Measurements from ENCODE around the gene SPEM1.
"Not testable (repeated sequence)": the region's sequence is repeated elsewhere in the genome, so short reads cannot be mapped to it uniquely, and the experiment has no call there.

Gene SPEM1

GRCh38 chr17:7448461-7448860 lies 28.3 kb downstream of the SPEM1 start:
- H3K9me3 ChIP-seq (ENCODE audit: control insufficient read depth, insufficient read depth, low read length) = no peaks in the 10 kb centered on the region
- H3K9ac ChIP-seq (ENCODE audit: low read depth, low read length) = no peak overlapping the region
- H3K4me1 ChIP-seq (ENCODE audit: insufficient read depth, low read length) = 0 out of 2 replicates have a peak, but pooled peaks cover 5% of the 10 kb centered on the region
- no peaks in the 10 kb centered on the region for H3K36me3 ChIP-seq (ENCODE audit: insufficient read depth, low read length)

- H3K9ac ChIP-seq (ENCODE audit: low read depth, low read length) = no peak overlapping the region
- no peaks in the 10 kb centered on the region for H3K36me3 ChIP-seq (ENCODE audit: insufficient read depth, low read length)
- H3K4me1 ChIP-seq (ENCODE audit: insufficient read depth, low read length) = peaks cover 18% of the 10 kb centered on the region; the same call in 1 of the 2 replicates
- no peaks in the 10 kb centered on the region for H3K9me3 ChIP-seq (ENCODE audit: control insufficient read depth, insufficient read depth, low read length)
Measured at GRCh38 chr17:7459961-7460545, 39.9 kb downstream of the SPEM1 start.

GRCh38 chr17:7460850-7461660 lies 40.9 kb downstream of the SPEM1 start:
- peaks cover 18% of the 10 kb centered on the region; the same call in 1 of the 2 replicates for H3K4me1 ChIP-seq (ENCODE audit: insufficient read depth, low read length)
- H3K9ac ChIP-seq (ENCODE audit: low read depth, low read length) = no peak overlapping the region; the same call in 1 of the 2 replicates
- no peaks in the 10 kb centered on the region for H3K9me3 ChIP-seq (ENCODE audit: control insufficient read depth, insufficient read depth, low read length)
- no peaks in the 10 kb centered on the region for H3K36me3 ChIP-seq (ENCODE audit: insufficient read depth, low read length)

GRCh38 chr17:7462474-7463371 lies 42.6 kb downstream of the SPEM1 start:
- Histone ChIP-seq H3K9ac (ENCODE audit: low read depth, low read length) (no peak overlapping the region), H3K9me3 (ENCODE audit: control insufficient read depth, insufficient read depth, low read length) (no peaks in the 10 kb centered on the region), H3K36me3 (ENCODE audit: insufficient read depth, low read length) (no peaks in the 10 kb centered on the region), H3K4me1 (ENCODE audit: insufficient read depth, low read length) (peaks cover 18% of the 10 kb centered on the region; the same call in 1 of the 2 replicates)

- H3K4me1 ChIP-seq (ENCODE audit: insufficient read depth, low read length) = peaks cover 18% of the 10 kb centered on the region; the same call in 1 of the 2 replicates
- H3K9ac ChIP-seq (ENCODE audit: low read depth, low read length) = no peak overlapping the region
- no peaks in the 10 kb centered on the region for H3K36me3 ChIP-seq (ENCODE audit: insufficient read depth, low read length)
- H3K9me3 ChIP-seq (ENCODE audit: control insufficient read depth, insufficient read depth, low read length) = no peaks in the 10 kb centered on the region
Measured at GRCh38 chr17:7463372-7463846, 43.3 kb downstream of the SPEM1 start.

- Histone ChIP-seq H3K36me3 (ENCODE audit: insufficient read depth, low read length) (no peaks in the 10 kb centered on the region), H3K9me3 (ENCODE audit: control insufficient read depth, insufficient read depth, low read length) (no peaks in the 10 kb centered on the region), H3K9ac (ENCODE audit: low read depth, low read length) (no peak overlapping the region), H3K4me1 (ENCODE audit: insufficient read depth, low read length) (peaks cover 18% of the 10 kb centered on the region; the same call in 1 of the 2 replicates)
Measured at GRCh38 chr17:7464081-7464480, 44.0 kb downstream of the SPEM1 start.

- Histone ChIP-seq H3K36me3 (ENCODE audit: insufficient read depth, low read length) (no peaks in the 10 kb centered on the region), H3K4me1 (ENCODE audit: insufficient read depth, low read length) (peaks cover 11% of the 10 kb centered on the region; the same call in 1 of the 2 replicates), H3K9me3 (ENCODE audit: control insufficient read depth, insufficient read depth, low read length) (no peaks in the 10 kb centered on the region), H3K9ac (ENCODE audit: low read depth, low read length) (no peak overlapping the region)
Measured at GRCh38 chr17:7465597-7466275, 45.6 kb downstream of the SPEM1 start.

- Histone ChIP-seq H3K9ac (ENCODE audit: low read depth, low read length) (no peak overlapping the region), H3K4me1 (ENCODE audit: insufficient read depth, low read length) (peaks cover 6% of the 10 kb centered on the region; the same call in 1 of the 2 replicates), H3K36me3 (ENCODE audit: insufficient read depth, low read length) (no peaks in the 10 kb centered on the region), H3K9me3 (ENCODE audit: control insufficient read depth, insufficient read depth, low read length) (no peaks in the 10 kb centered on the region)
Measured at GRCh38 chr17:7466318-7466638, 46.2 kb downstream of the SPEM1 start.

- H3K9ac ChIP-seq (ENCODE audit: low read depth, low read length) = no peak overlapping the region
- H3K9me3 ChIP-seq (ENCODE audit: control insufficient read depth, insufficient read depth, low read length) = no peaks in the 10 kb centered on the region
- peaks cover under 1% of the 10 kb centered on the region; the same call in 1 of the 2 replicates for H3K4me1 ChIP-seq (ENCODE audit: insufficient read depth, low read length)
- H3K36me3 ChIP-seq (ENCODE audit: insufficient read depth, low read length) = no peaks in the 10 kb centered on the region
Measured at GRCh38 chr17:7466639-7467341, 46.7 kb downstream of the SPEM1 start.

GRCh38 chr17:7467498-7467897 lies 47.4 kb downstream of the SPEM1 start:
- H3K9ac ChIP-seq (ENCODE audit: low read depth, low read length) = no peak overlapping the region
- no peaks in the 10 kb centered on the region for H3K4me1 ChIP-seq (ENCODE audit: insufficient read depth, low read length)
- no peaks in the 10 kb centered on the region for H3K36me3 ChIP-seq (ENCODE audit: insufficient read depth, low read length)
- H3K9me3 ChIP-seq (ENCODE audit: control insufficient read depth, insufficient read depth, low read length) = no peaks in the 10 kb centered on the region

- no peak overlapping the region for H3K9ac ChIP-seq (ENCODE audit: low read depth, low read length)
- H3K4me1 ChIP-seq (ENCODE audit: insufficient read depth, low read length) = no peaks in the 10 kb centered on the region
- no peaks in the 10 kb centered on the region for H3K9me3 ChIP-seq (ENCODE audit: control insufficient read depth, insufficient read depth, low read length)
- H3K36me3 ChIP-seq (ENCODE audit: insufficient read depth, low read length) = no peaks in the 10 kb centered on the region
Measured at GRCh38 chr17:7468290-7468689, 48.2 kb downstream of the SPEM1 start.

GRCh38 chr17:7468804-7469389 lies 48.8 kb downstream of the SPEM1 start:
- H3K9me3 ChIP-seq (ENCODE audit: control insufficient read depth, insufficient read depth, low read length) = no peaks in the 10 kb centered on the region
- no peak overlapping the region for H3K9ac ChIP-seq (ENCODE audit: low read depth, low read length)
- H3K4me1 ChIP-seq (ENCODE audit: insufficient read depth, low read length) = no peaks in the 10 kb centered on the region
- no peaks in the 10 kb centered on the region for H3K36me3 ChIP-seq (ENCODE audit: insufficient read depth, low read length)

- not testable (repeated sequence) for H3K9me3 ChIP-seq (ENCODE audit: control insufficient read depth, insufficient read depth, low read length)
Measured at GRCh38 chr17:7469843-7470242, 49.7 kb downstream of the SPEM1 start.

More at GRCh38 chr17:7469843-7470242, 49.7 kb downstream of the SPEM1 start:
- H3K9ac ChIP-seq (ENCODE audit: low read depth, low read length); H3K4me1 ChIP-seq (ENCODE audit: insufficient read depth, low read length); H3K36me3 ChIP-seq (ENCODE audit: insufficient read depth, low read length): not testable (repeated sequence)

All from ES-I3 (cell line).